Fibroblast of gingiva (primary cell): ENCODE data around the gene INO80B.
A peak's percentile ranks its signal among the peaks of the same experiment; 100 is the strongest.

Experiments
- DNase-seq: peaks from one replicate; pipeline ENCODE4 v3.0.0-alpha.2; 2011; ENCODE audit warnings: low read depth

Gene INO80B

DNA sequence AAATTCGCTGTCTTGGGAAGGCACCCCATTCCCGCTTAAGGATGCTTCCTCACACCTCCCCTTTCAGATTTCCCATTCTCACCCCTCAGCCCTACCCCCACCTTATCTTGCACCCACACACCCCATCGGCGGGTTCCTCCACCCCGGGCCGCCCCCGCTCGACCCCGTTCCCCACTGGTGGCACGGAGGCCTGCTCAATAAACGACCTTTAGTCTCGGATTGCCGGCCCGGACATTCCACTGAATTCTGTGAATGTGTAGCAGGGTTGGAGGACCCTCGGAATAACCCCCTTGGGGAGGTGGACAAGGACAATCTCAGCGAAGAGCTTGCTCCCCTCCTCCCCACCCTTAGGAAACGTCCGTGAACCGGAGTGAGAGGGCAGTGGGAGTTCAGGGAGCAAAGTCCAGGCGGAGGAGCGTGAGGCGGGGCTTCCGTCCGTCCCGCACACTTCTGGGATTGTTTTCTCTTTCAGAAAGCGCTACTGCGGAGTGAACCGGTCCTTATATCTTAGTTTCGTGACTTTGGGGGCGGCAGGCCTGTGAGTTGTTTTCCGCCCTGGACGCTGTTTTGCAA, 47.3 kb downstream of the INO80B start:
- DNase-seq, result no peak

- peak; percentile 79 for DNase-seq
Measured at GRCh38 chr2:74502720-74503505, 48.0 kb downstream of the INO80B start.

DNA sequence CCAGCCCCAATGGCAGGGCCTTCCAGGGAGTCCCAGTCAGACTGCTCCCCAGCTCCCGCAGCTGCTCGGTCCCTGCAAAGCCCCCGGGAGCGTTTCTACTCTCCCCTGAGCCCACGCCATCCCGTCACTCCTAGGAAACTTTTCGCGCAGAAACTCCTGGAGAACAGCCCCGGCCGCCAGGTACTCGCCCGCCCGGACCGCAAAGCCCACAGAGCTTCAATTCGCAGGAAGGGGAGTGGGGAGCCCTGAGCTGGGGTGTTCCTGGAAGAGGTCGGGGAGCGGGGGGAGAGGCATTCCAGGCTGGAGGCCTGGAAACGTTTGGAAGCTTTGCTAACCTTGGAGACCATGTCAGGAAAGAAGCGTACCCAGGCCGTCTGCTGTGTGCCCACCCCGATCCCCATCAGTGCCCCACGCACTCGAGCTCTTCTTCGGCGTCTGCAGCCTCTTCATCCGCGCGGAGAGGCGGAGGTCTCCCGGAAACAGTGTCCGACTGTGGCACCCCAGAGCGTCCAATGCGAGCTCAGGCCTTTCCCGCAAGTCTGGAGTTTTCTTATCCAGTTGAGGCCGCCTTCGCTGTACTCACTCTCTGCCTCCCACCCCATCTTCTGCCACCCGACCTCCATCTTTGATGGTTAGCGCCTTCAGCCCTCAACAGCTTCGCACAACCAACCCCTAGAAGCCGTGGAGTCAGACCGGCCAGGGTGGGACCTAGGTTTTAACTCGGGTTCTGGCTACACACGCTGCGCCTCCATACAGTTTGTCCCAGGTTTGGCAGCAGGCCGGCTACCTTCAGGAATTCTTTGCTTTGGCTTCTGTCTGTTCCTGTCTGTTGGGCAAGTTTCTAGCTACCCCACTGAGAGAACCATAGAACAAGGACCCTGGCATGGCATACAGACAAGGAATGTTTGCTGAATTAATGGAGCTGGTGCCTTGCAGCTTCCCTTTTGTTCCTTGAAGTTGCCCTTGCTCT, 48.9 kb downstream of the INO80B start:
- no peak for DNase-seq

GRCh38 chr2:74504591-74504990, 49.7 kb downstream of the INO80B start:
- no peak for DNase-seq

DNA sequence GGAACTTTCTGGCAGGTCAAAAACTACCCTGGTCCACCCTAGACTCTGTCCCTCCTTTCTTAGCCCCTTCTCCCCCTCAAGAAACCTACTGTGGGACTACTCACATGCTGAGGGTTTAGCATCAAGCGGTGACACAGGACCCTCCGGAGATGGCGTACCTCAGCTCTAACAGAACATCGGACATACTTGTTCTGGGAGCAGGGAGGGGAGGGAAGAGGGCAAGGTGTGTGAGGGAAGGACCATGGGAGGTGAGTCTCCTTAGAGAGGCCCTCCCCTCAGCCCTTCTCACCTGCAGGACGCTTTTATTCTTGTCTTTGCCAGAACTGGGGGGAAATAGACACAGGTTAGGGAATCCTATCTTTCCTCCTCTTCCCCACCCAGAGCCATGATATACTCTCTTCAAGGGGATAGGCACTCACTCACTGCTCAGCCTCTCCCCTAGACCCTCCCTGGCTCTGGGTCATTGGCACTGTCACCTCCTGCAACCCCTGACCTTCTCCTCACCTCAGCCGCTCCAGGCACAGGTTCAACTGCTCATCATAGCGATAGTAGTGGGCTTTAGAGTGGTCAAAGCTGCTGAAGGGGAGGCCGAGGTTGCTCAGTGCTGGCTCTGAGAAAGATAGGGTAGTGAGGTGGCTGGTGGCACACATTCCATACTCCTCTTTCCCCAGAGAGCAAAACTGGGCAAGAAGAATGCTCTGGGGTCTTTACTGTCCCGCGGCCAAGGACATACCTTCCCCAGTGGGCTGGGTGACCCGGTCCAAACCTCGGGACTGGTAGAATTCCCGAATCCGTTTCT, 50.8 kb downstream of the INO80B start:
- no peak for DNase-seq

DNA sequence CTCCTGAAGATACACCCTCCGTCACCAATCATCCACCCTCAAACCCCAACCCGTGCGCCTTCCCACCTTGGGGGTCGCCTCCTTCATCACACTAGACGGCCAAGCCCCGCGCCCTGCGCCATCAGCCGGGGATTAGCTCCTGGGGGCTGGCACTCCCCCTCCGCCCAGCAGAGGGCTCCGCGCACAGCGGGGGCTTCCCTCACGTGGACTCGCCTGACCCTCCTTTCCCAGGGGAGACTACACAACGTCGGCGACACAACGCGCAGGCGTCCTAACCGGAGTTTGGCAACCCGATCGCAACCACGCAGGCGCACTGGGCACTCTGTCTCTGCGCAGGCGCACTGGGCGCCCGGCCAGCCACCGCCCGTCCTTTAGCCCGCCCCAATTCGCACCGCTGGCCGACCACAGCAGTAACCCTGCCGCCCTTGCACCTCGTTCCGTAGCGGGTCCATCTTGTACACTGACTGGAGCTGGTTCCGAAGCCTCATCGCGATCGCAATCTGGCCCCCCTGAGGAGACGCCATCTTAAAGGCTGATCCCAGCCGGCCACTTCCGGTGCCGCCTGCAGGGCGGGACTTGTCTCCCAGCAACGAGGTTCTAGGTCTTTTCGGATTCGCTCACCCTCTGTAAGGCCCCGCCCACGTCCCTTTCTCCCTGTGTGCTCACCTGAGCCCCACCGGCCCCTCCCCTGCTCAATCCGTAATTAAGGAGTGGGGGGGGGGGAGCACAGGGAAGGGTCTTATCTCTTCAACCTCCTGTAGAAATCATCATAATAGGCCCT, 52.4 kb downstream of the INO80B start, which contains the start of gene PCGF1:
Gene PCGF1 (minus strand): TSS at position 551 of the 781 bp plus-strand sequence. CDS start 27 bp downstream, at position 524.
- peak; percentile 96 for DNase-seq
